ENCODE data around the gene MRPL36. TPM values are rescaled to one million over a fixed set of nuclear protein-coding genes. Genes with fewer than 3 reads are reported as not detected.

The MRPL36 gene
- total RNA-seq, 2 experiments from 2014 or later: 47.1 to 51.2 TPM

GRCh38 chr5:1770443-1770802 is 29.2 kb downstream of the MRPL36 start:
- H3K4me1 Mint-ChIP-seq: no peaks in the 10 kb centered on the region
- H3K4me3 Mint-ChIP-seq: no peak overlapping the region
- POLR2A ChIA-PET: no interaction called here
- DNase-seq (no peak), ATAC-seq (ENCODE audit: low read depth) (no peak)
- H3K27me3 Mint-ChIP-seq: peaks cover 8% of the 10 kb centered on the region
- H3K36me3 Mint-ChIP-seq: no peaks in the 10 kb centered on the region
- H3K27ac Mint-ChIP-seq: no peak overlapping the region
- no peaks in the 10 kb centered on the region for H3K9me3 Mint-ChIP-seq

GRCh38 chr5:1769752-1770442 is 29.7 kb downstream of the MRPL36 start:
- Mint-ChIP-seq H3K9me3 (no peaks in the 10 kb centered on the region), H3K27ac (no peak overlapping the region), H3K27me3 (peaks cover 8% of the 10 kb centered on the region), H3K4me1 (no peaks in the 10 kb centered on the region), H3K36me3 (no peaks in the 10 kb centered on the region), H3K4me3 (no peak overlapping the region)
- no peak for ATAC-seq (ENCODE audit: low read depth)
- POLR2A ChIA-PET: no interaction called here
- no peak for DNase-seq

GRCh38 chr5:1769017-1769640 is 30.5 kb downstream of the MRPL36 start:
- H3K36me3 Mint-ChIP-seq: no peaks in the 10 kb centered on the region
- H3K4me1 Mint-ChIP-seq: no peaks in the 10 kb centered on the region
- no peak overlapping the region for H3K27ac Mint-ChIP-seq
- H3K4me3 Mint-ChIP-seq: no peak overlapping the region
- ATAC-seq (ENCODE audit: low read depth): no peak
- no peak for DNase-seq
- POLR2A ChIA-PET: no interaction called here
- H3K27me3 Mint-ChIP-seq: peaks cover 12% of the 10 kb centered on the region
- no peaks in the 10 kb centered on the region for H3K9me3 Mint-ChIP-seq

GRCh38 chr5:1768283-1769000 is 31.2 kb downstream of the MRPL36 start:
- no peak overlapping the region for H3K27ac Mint-ChIP-seq
- POLR2A ChIA-PET: no interaction called here
- H3K9me3 Mint-ChIP-seq: no peaks in the 10 kb centered on the region
- peaks cover 12% of the 10 kb centered on the region for H3K27me3 Mint-ChIP-seq
- H3K4me3 Mint-ChIP-seq: no peak overlapping the region
- no peak for DNase-seq
- no peak for ATAC-seq (ENCODE audit: low read depth)
- H3K36me3 Mint-ChIP-seq: no peaks in the 10 kb centered on the region
- no peaks in the 10 kb centered on the region for H3K4me1 Mint-ChIP-seq

GRCh38 chr5:1767524-1768282 is 31.9 kb downstream of the MRPL36 start:
- no peak overlapping the region for H3K4me3 Mint-ChIP-seq
- POLR2A ChIA-PET: no interaction called here
- no peaks in the 10 kb centered on the region for H3K36me3 Mint-ChIP-seq
- no peaks in the 10 kb centered on the region for H3K9me3 Mint-ChIP-seq
- no peaks in the 10 kb centered on the region for H3K4me1 Mint-ChIP-seq
- peaks cover 11% of the 10 kb centered on the region for H3K27me3 Mint-ChIP-seq
- H3K27ac Mint-ChIP-seq: no peak overlapping the region
- ATAC-seq (ENCODE audit: low read depth) (no peak), DNase-seq (no peak)

GRCh38 chr5:1765880-1766235 is 33.8 kb downstream of the MRPL36 start:
- H3K36me3 Mint-ChIP-seq: no peaks in the 10 kb centered on the region
- peaks cover 5% of the 10 kb centered on the region for H3K27me3 Mint-ChIP-seq
- DNase-seq: no peak
- H3K4me3 Mint-ChIP-seq: no peak overlapping the region
- POLR2A ChIA-PET: no interaction called here
- no peaks in the 10 kb centered on the region for H3K9me3 Mint-ChIP-seq
- ATAC-seq (ENCODE audit: low read depth): no peak
- H3K27ac Mint-ChIP-seq: no peak overlapping the region
- H3K4me1 Mint-ChIP-seq: no peaks in the 10 kb centered on the region

- Mint-ChIP-seq H3K4me3 (no peak overlapping the region), H3K27me3 (peaks cover 5% of the 10 kb centered on the region), H3K27ac (no peak overlapping the region), H3K36me3 (no peaks in the 10 kb centered on the region), H3K4me1 (no peaks in the 10 kb centered on the region), H3K9me3 (no peaks in the 10 kb centered on the region)
- ATAC-seq (ENCODE audit: low read depth) (no peak), DNase-seq (peak; percentile 24)
- POLR2A ChIA-PET: no interaction called here
Observed at GRCh38 chr5:1765141-1765879, 34.3 kb downstream of the MRPL36 start.

GRCh38 chr5:1764606-1764960 is 35.1 kb downstream of the MRPL36 start:
- Mint-ChIP-seq H3K27me3 (peaks cover 5% of the 10 kb centered on the region), H3K4me3 (no peak overlapping the region), H3K9me3 (no peaks in the 10 kb centered on the region), H3K27ac (no peak overlapping the region), H3K4me1 (no peaks in the 10 kb centered on the region), H3K36me3 (no peaks in the 10 kb centered on the region)
- no peak for DNase-seq
- ATAC-seq (ENCODE audit: low read depth): no peak
- POLR2A ChIA-PET: no interaction called here

GRCh38 chr5:1763960-1764605 is 35.6 kb downstream of the MRPL36 start:
- H3K4me3 Mint-ChIP-seq: no peak overlapping the region
- ATAC-seq (ENCODE audit: low read depth) (no peak), DNase-seq (peak; percentile 15)
- no peak overlapping the region for H3K27ac Mint-ChIP-seq
- POLR2A ChIA-PET: no interaction called here
- no peaks in the 10 kb centered on the region for H3K4me1 Mint-ChIP-seq
- H3K36me3 Mint-ChIP-seq: no peaks in the 10 kb centered on the region
- H3K9me3 Mint-ChIP-seq: no peaks in the 10 kb centered on the region
- H3K27me3 Mint-ChIP-seq: peaks cover 5% of the 10 kb centered on the region

- peaks cover 5% of the 10 kb centered on the region for H3K27me3 Mint-ChIP-seq
- H3K4me3 Mint-ChIP-seq: no peak overlapping the region
- DNase-seq: peak; percentile 42
- no peak for ATAC-seq (ENCODE audit: low read depth)
- H3K9me3 Mint-ChIP-seq: no peaks in the 10 kb centered on the region
- H3K4me1 Mint-ChIP-seq: no peaks in the 10 kb centered on the region
- H3K36me3 Mint-ChIP-seq: no peaks in the 10 kb centered on the region
- POLR2A ChIA-PET: no interaction called here
- H3K27ac Mint-ChIP-seq: no peak overlapping the region
Observed at GRCh38 chr5:1763548-1763911, 36.1 kb downstream of the MRPL36 start.

- H3K27me3 Mint-ChIP-seq: peaks cover 5% of the 10 kb centered on the region
- no peaks in the 10 kb centered on the region for H3K9me3 Mint-ChIP-seq
- H3K27ac Mint-ChIP-seq: no peak overlapping the region
- POLR2A ChIA-PET: no interaction called here
- no peak overlapping the region for H3K4me3 Mint-ChIP-seq
- H3K36me3 Mint-ChIP-seq: no peaks in the 10 kb centered on the region
- no peaks in the 10 kb centered on the region for H3K4me1 Mint-ChIP-seq
- peak; percentile 15 for DNase-seq
- ATAC-seq (ENCODE audit: low read depth): no peak
Observed at GRCh38 chr5:1762883-1763547, 36.6 kb downstream of the MRPL36 start.

- ATAC-seq (ENCODE audit: low read depth): no peak
- no peak overlapping the region for H3K27ac Mint-ChIP-seq
- peaks cover 5% of the 10 kb centered on the region for H3K27me3 Mint-ChIP-seq
- H3K4me1 Mint-ChIP-seq: no peaks in the 10 kb centered on the region
- no peak overlapping the region for H3K4me3 Mint-ChIP-seq
- DNase-seq: peak; percentile 11
- POLR2A ChIA-PET: no interaction called here
- H3K36me3 Mint-ChIP-seq: no peaks in the 10 kb centered on the region
- H3K9me3 Mint-ChIP-seq: no peaks in the 10 kb centered on the region
Observed at GRCh38 chr5:1762121-1762882, 37.3 kb downstream of the MRPL36 start.
